OCI-LY1 (cell line): ENCODE results near the gene ARHGAP27.

Source experiments
- EZH2 ChIP-seq: fragments of 200-600 bp; sonication (generic), shearing (Covaris generic); IDR thresholded peaks from 2 replicates; pipeline ENCODE4 v1.8.0; 2017; ENCODE audit warnings: borderline replicate concordance, mixed run types, mild to moderate bottlenecking, antibody characterized with exemption, low read length, moderate library complexity, mixed read lengths
- TF ChIP-seq, protein P1 (sequence below): fragments of 200-600 bp; sonication (generic), shearing (Covaris generic); IDR thresholded peaks from 2 replicates; pipeline ENCODE4 v1.5.1; 2017; ENCODE audit warnings: mild to moderate bottlenecking, antibody characterized with exemption, low read length, moderate library complexity, mixed read lengths

DNA sequence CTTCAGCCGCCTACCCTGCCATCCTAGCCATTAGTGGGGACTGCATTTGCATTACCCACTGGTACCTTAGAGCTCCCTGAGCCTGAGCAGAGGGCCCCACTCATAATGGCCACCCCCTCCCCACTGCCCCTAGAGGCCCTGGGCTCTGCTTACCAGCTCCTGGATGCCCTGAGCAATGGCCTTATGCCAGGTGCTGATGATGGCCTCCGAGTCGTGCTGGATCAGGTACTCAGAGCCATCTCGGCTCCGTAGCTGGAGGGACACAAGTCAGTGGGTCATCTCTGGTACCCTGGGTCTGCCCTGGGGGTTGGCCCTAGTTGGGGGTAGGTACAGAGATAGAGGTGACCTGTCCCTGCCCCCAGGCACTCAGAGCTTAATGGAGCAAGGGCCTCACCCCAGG lies 34.9 kb downstream of the ARHGAP27 start:
- TF ChIP-seq, protein P1, sequence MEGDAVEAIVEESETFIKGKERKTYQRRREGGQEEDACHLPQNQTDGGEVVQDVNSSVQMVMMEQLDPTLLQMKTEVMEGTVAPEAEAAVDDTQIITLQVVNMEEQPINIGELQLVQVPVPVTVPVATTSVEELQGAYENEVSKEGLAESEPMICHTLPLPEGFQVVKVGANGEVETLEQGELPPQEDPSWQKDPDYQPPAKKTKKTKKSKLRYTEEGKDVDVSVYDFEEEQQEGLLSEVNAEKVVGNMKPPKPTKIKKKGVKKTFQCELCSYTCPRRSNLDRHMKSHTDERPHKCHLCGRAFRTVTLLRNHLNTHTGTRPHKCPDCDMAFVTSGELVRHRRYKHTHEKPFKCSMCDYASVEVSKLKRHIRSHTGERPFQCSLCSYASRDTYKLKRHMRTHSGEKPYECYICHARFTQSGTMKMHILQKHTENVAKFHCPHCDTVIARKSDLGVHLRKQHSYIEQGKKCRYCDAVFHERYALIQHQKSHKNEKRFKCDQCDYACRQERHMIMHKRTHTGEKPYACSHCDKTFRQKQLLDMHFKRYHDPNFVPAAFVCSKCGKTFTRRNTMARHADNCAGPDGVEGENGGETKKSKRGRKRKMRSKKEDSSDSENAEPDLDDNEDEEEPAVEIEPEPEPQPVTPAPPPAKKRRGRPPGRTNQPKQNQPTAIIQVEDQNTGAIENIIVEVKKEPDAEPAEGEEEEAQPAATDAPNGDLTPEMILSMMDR = no peak
- no peak for TF ChIP-seq EZH2
